Activated CD4-positive, CD25-positive, alpha-beta regulatory T cell treated with anti-CD3 and anti-CD28 coated beads, Interleukin-2, amount 50 U/mL, for 24 hours (primary cell): Measurements from ENCODE around the gene CACNB2.
"Not testable (repeated sequence)": the region's sequence is repeated elsewhere in the genome, so short reads cannot be mapped to it uniquely, and the experiment has no call there.

Experiments
- ATAC-seq, 2 donors: fragments of 150-1000 bp; cut with Tn5 transposase; one replicate each; pipeline ENCODE4 v1.10.0; 2021; ENCODE audit warnings: mild to moderate bottlenecking in 1 of 2, moderate library complexity in 1 of 2

The CACNB2 gene

GRCh38 chr10:18409599-18410397, 269.6 kb downstream of the CACNB2 start:
- no peak for ATAC-seq

- ATAC-seq, result no peak
Observed at GRCh38 chr10:18414061-18414460, 273.8 kb downstream of the CACNB2 start.

GRCh38 chr10:18417950-18418527, 277.8 kb downstream of the CACNB2 start:
- no peak for ATAC-seq

GRCh38 chr10:18418541-18419215, 278.5 kb downstream of the CACNB2 start:
- no peak for ATAC-seq

- ATAC-seq, result no peak
Observed at GRCh38 chr10:18419945-18420344, 279.7 kb downstream of the CACNB2 start.

- ATAC-seq, result no peak
Observed at GRCh38 chr10:18421726-18422293, 281.6 kb downstream of the CACNB2 start.

- no peak for ATAC-seq
Observed at GRCh38 chr10:18423058-18423637, 282.9 kb downstream of the CACNB2 start.

- no peak for ATAC-seq
Observed at GRCh38 chr10:18424200-18424599, 284.0 kb downstream of the CACNB2 start.

GRCh38 chr10:18429335-18429734, 289.1 kb downstream of the CACNB2 start:
- ATAC-seq, result no peak

- ATAC-seq, result no peak
Observed at GRCh38 chr10:18436902-18437301, 296.7 kb downstream of the CACNB2 start.

- ATAC-seq, result no peak
Observed at GRCh38 chr10:18437486-18437885, 297.3 kb downstream of the CACNB2 start.

- no peak for ATAC-seq
Observed at GRCh38 chr10:18438361-18439126, 298.3 kb downstream of the CACNB2 start.

- no peak for ATAC-seq
Observed at GRCh38 chr10:18439601-18440000, 299.4 kb downstream of the CACNB2 start.

GRCh38 chr10:18445635-18446034, 305.4 kb downstream of the CACNB2 start:
- ATAC-seq, result not testable (repeated sequence)

GRCh38 chr10:18446205-18446604, 306.0 kb downstream of the CACNB2 start:
- ATAC-seq, result no peak

- ATAC-seq, result peak in 1 of 2 donors; percentile 32
Observed at GRCh38 chr10:18449611-18450026, 309.4 kb downstream of the CACNB2 start.

GRCh38 chr10:18450298-18450697, 310.1 kb downstream of the CACNB2 start:
- ATAC-seq, result no peak

- no peak for ATAC-seq
Observed at GRCh38 chr10:18455086-18455884, 315.1 kb downstream of the CACNB2 start.

- no peak for ATAC-seq
Observed at GRCh38 chr10:18456984-18457383, 316.8 kb downstream of the CACNB2 start.

GRCh38 chr10:18460032-18460431, 319.8 kb downstream of the CACNB2 start:
- ATAC-seq, result no peak

GRCh38 chr10:18463673-18464211, 323.5 kb downstream of the CACNB2 start:
- no peak for ATAC-seq
